ENCODE results near the gene MYO1F.
A peak's percentile ranks its signal among the peaks of the same experiment; 100 is the strongest.

The MYO1F gene

DNA sequence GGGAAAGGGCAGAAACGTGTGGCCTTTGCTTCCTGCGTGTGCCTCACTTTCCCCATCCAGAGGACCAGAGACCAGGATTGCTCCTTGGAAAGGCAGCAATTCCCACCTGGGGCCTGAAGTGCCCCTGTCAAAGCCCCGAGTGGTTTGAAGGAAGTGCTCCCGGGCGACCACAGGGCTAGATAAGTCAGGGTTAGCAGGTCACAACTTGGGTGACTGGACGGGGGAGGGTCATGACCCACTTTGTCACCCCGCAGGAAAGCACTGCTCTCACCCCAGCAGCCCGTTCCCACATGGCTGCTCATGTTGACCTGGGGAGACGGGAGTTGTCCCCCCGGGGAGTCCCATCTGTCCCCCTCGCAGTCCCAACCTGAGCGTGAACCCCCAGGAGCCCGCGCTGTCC is 75.3 kb downstream of the MYO1F start:
- no peak for DNase-seq (ENCODE audit: low read depth)

DNA sequence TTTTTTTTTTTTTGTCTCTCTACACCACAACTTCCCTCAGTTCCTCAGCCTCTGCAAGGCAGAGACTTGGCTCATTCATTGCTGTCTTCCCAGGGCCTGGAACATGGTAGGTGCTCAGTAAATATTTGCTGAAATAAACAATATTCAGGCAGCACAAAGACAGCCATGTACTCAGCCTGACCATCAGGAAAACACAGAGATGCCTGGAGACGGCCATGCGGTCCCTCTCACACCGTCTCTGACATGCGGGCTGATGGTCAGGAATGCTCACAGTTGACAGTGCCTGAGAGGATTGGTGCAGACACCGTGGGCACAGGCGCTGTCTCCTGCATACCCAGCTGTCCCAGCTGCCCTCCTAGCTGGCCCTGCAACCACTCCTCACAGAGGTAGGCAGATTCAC is 75.7 kb downstream of the MYO1F start:
- DNase-seq (ENCODE audit: low read depth): no peak
- Histone ChIP-seq H3K27me3 (replicated peaks; ENCODE audit: control insufficient read depth, insufficient read depth, low read length) (no peaks in the 10 kb centered on the region), H3K36me3 (ENCODE audit: control insufficient read depth, insufficient read depth, low read length, severe bottlenecking) (no peaks in the 10 kb centered on the region), H3K9ac (ENCODE audit: low read length) (peak overlapping the region; percentile 9), H3K4me1 (ENCODE audit: control insufficient read depth, insufficient read depth, low read length) (peaks cover 7% of the 10 kb centered on the region), H3K4me3 (ENCODE audit: low read length) (no peak overlapping the region), H3K9me3 (ENCODE audit: control insufficient read depth, low read length) (no peaks in the 10 kb centered on the region)

More for the DNA sequence above, 75.3 kb downstream of the MYO1F start:
- peaks cover 8% of the 10 kb centered on the region for H3K4me1 ChIP-seq (ENCODE audit: control insufficient read depth, insufficient read depth, low read length)
- no peak overlapping the region for H3K4me3 ChIP-seq (ENCODE audit: low read length)
- no peaks in the 10 kb centered on the region for H3K27me3 ChIP-seq (replicated peaks; ENCODE audit: control insufficient read depth, insufficient read depth, low read length)
- no peaks in the 10 kb centered on the region for H3K36me3 ChIP-seq (ENCODE audit: control insufficient read depth, insufficient read depth, low read length, severe bottlenecking)
- peak overlapping the region; percentile 9 for H3K9ac ChIP-seq (ENCODE audit: low read length)
- no peaks in the 10 kb centered on the region for H3K9me3 ChIP-seq (ENCODE audit: control insufficient read depth, low read length)

DNA sequence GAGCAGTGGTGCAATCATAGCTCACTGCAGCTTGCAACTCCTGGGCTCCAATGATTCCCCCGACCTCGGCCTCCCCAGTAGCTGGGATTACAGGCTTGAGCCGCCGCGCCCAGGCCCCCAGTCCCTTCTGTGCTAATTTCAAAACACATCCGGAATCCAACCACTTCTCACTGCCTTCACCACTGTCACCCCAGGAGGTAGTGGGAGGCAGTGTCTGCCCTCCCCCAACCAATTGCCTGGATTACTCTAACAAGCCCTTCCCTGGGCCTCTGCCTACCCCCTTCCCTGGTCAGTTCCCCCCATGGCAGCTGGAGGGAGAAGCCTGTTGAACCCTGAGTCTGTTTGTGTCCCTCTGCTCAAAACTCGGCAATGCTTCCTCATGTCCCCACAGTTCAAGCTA is 77.1 kb downstream of the MYO1F start:
- no peak for DNase-seq (ENCODE audit: low read depth)
- Histone ChIP-seq H3K4me3 (ENCODE audit: low read length) (no peak overlapping the region), H3K9ac (ENCODE audit: low read length) (peak overlapping the region; percentile 2), H3K36me3 (ENCODE audit: control insufficient read depth, insufficient read depth, low read length, severe bottlenecking) (no peaks in the 10 kb centered on the region), H3K9me3 (ENCODE audit: control insufficient read depth, low read length) (no peaks in the 10 kb centered on the region), H3K27me3 (replicated peaks; ENCODE audit: control insufficient read depth, insufficient read depth, low read length) (no peaks in the 10 kb centered on the region), H3K4me1 (ENCODE audit: control insufficient read depth, insufficient read depth, low read length) (peaks cover 3% of the 10 kb centered on the region)

DNA sequence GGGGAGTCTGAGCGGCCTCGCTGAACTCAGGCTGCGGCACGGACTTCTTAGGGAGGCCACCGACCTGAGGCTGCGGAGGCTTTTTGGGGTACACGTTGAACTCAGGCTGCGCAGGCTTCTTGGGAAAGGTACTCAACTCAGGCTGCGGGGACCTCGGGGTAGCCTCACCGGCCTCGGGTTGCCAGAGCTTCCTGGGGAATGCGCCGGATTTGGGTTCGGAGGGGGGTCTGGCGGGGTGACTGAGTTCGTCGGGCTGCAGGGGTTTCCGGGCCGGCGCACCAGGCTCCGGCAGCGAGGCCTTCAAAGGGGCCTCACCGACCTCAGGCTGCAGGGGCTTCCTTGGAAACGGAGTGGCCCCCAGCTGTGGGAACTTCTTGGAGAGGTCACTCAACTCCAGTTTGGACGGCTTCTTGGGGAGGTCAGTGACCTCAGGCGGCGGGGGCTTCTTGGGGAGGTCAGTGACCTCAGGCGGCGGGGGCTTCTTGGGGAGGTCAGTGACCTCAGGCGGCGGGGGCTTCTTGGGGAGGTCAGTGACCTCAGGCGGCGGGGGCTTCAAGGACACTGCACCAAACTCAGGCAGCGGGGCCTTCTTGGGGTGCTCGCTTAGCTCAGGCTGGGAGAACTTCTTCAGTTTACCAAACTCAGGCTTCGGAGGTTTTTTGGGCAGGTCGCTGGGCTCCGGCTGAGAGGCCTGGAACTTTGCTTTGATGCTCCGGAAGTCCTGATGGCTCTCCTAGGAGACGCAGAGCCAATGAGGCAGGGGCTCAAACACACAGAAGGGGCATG is 78.0 kb downstream of the MYO1F start:
- no peaks in the 10 kb centered on the region for H3K9me3 ChIP-seq (ENCODE audit: control insufficient read depth, low read length)
- no peaks in the 10 kb centered on the region for H3K36me3 ChIP-seq (ENCODE audit: control insufficient read depth, insufficient read depth, low read length, severe bottlenecking)
- no peak for DNase-seq (ENCODE audit: low read depth)
- H3K9ac ChIP-seq (ENCODE audit: low read length): no peak overlapping the region
- peaks cover 3% of the 10 kb centered on the region for H3K4me1 ChIP-seq (ENCODE audit: control insufficient read depth, insufficient read depth, low read length)
- no peak overlapping the region for H3K4me3 ChIP-seq (ENCODE audit: low read length)
- H3K27me3 ChIP-seq (replicated peaks; ENCODE audit: control insufficient read depth, insufficient read depth, low read length): no peaks in the 10 kb centered on the region

DNA sequence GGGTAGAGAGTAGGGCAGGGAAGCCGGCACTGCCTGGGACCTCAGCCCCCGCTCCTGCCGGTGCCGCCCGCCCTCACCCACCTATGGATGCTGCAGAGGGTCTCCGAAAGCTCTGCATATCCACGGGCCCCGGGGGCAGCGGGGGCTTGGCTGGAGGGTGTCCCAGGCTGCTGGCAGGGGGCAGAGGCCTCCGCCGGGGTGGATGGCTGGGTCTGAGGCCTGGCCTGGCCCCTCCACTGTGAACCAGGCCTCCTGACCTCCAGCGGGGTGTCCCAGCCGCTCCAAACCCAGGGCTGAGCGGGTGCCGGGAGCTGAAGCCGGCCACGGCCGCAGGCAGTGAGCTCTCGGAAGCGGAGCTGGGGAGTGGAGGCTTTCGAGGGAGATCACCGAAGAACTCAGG is 78.9 kb downstream of the MYO1F start:
- H3K4me3 ChIP-seq (ENCODE audit: low read length): no peak overlapping the region
- H3K9me3 ChIP-seq (ENCODE audit: control insufficient read depth, low read length): no peaks in the 10 kb centered on the region
- no peaks in the 10 kb centered on the region for H3K4me1 ChIP-seq (ENCODE audit: control insufficient read depth, insufficient read depth, low read length)
- H3K27me3 ChIP-seq (replicated peaks; ENCODE audit: control insufficient read depth, insufficient read depth, low read length): no peaks in the 10 kb centered on the region
- no peaks in the 10 kb centered on the region for H3K36me3 ChIP-seq (ENCODE audit: control insufficient read depth, insufficient read depth, low read length, severe bottlenecking)
- H3K9ac ChIP-seq (ENCODE audit: low read length): no peak overlapping the region
- DNase-seq (ENCODE audit: low read depth): no peak

DNA sequence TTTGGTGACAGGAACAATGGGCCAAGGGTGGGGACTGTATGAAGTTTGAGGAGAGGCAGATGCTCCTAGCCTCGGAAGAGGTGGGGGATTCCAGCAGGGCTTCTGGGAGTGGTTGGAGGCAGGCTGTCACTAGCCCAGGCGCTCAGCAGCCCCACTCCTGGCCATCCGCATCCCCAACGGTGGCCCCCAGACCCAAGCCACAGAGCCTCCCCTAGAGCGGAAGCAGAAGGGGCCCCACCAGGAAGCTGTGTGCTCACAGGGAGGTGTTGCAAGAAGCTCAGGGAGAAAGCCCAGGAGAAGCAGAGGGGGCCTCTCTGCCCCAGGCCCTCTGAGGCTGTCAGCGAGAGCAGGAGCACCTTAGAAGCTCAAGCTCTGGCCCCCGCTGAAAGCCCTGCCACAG is 83.1 kb downstream of the MYO1F start:
- DNase-seq (ENCODE audit: low read depth): no peak
- Histone ChIP-seq H3K9me3 (ENCODE audit: control insufficient read depth, low read length) (no peaks in the 10 kb centered on the region), H3K36me3 (ENCODE audit: control insufficient read depth, insufficient read depth, low read length, severe bottlenecking) (peaks cover 8% of the 10 kb centered on the region), H3K4me1 (ENCODE audit: control insufficient read depth, insufficient read depth, low read length) (no peaks in the 10 kb centered on the region), H3K27me3 (replicated peaks; ENCODE audit: control insufficient read depth, insufficient read depth, low read length) (no peaks in the 10 kb centered on the region), H3K9ac (ENCODE audit: low read length) (no peak overlapping the region), H3K4me3 (ENCODE audit: low read length) (no peak overlapping the region)

DNA sequence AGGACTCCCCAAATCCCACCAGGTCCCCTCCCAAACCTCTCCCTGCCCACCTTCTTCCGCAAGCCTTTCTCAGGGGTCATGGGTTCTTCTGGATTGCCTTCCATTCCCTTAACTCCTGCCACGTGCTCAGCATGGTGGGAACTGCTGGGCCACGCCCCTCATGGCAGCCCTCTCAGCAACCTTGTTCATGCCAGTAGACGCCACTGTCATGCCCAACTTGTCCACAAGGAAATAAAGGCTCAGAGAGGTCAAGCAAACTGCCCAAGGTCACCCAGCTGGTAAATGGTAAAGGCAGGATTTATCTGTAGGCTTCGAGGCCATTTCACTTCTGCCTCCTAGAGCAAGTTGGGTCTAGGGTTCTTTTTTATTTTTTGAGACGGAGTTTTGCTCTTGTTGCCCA is 85.7 kb downstream of the MYO1F start:
- no peaks in the 10 kb centered on the region for H3K27me3 ChIP-seq (replicated peaks; ENCODE audit: control insufficient read depth, insufficient read depth, low read length)
- H3K36me3 ChIP-seq (ENCODE audit: control insufficient read depth, insufficient read depth, low read length, severe bottlenecking): peaks cover 34% of the 10 kb centered on the region
- DNase-seq (ENCODE audit: low read depth): no peak
- no peak overlapping the region for H3K4me3 ChIP-seq (ENCODE audit: low read length)
- H3K9me3 ChIP-seq (ENCODE audit: control insufficient read depth, low read length): no peaks in the 10 kb centered on the region
- H3K9ac ChIP-seq (ENCODE audit: low read length): no peak overlapping the region
- no peaks in the 10 kb centered on the region for H3K4me1 ChIP-seq (ENCODE audit: control insufficient read depth, insufficient read depth, low read length)

DNA sequence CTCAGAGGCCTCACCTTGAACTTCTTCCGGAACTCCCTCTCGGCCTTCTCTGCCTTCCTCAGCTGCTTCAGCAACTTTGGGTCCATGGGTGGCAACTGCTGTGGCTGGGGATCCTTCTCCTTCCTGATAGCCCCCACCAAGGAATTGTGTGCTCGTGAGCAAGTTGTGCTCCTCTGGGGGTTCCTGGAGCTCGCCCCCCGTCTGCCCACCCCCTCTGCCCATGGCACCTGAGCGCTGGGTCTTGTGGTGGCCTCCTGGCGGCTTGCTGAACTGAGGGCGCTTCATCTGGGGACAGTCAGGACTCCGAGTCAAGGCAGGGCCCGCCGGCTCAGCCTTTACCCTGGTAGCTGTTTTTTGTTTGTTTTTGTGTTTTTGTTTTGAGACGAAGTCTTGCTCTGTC is 86.4 kb downstream of the MYO1F start:
- DNase-seq (ENCODE audit: low read depth): no peak
- H3K4me1 ChIP-seq (ENCODE audit: control insufficient read depth, insufficient read depth, low read length): no peaks in the 10 kb centered on the region
- no peak overlapping the region for H3K9ac ChIP-seq (ENCODE audit: low read length)
- H3K36me3 ChIP-seq (ENCODE audit: control insufficient read depth, insufficient read depth, low read length, severe bottlenecking): peaks cover 41% of the 10 kb centered on the region
- no peaks in the 10 kb centered on the region for H3K27me3 ChIP-seq (replicated peaks; ENCODE audit: control insufficient read depth, insufficient read depth, low read length)
- H3K4me3 ChIP-seq (ENCODE audit: low read length): no peak overlapping the region
- H3K9me3 ChIP-seq (ENCODE audit: control insufficient read depth, low read length): no peaks in the 10 kb centered on the region

DNA sequence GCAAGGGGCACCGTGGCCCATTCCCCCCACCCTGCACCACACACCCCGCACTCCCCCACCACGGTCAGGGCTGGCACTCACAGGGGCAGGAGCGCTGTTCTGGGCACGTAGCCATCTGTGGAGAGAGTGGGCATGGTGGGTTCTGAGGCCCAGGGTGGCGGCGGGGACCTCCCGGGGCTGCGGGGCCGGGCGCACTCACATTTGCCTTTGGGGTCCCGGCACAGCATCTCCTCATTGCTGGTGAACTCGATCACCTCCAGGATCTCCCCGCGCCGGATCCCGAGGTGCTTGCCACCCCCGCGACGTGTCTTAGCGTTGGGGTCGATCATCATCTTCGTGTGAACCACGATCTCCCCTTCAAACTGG is 86.9 kb downstream of the MYO1F start:
- H3K27me3 ChIP-seq (replicated peaks; ENCODE audit: control insufficient read depth, insufficient read depth, low read length): no peaks in the 10 kb centered on the region
- no peaks in the 10 kb centered on the region for H3K4me1 ChIP-seq (ENCODE audit: control insufficient read depth, insufficient read depth, low read length)
- no peak overlapping the region for H3K4me3 ChIP-seq (ENCODE audit: low read length)
- DNase-seq (ENCODE audit: low read depth): no peak
- no peaks in the 10 kb centered on the region for H3K9me3 ChIP-seq (ENCODE audit: control insufficient read depth, low read length)
- no peak overlapping the region for H3K9ac ChIP-seq (ENCODE audit: low read length)
- peaks cover 46% of the 10 kb centered on the region for H3K36me3 ChIP-seq (ENCODE audit: control insufficient read depth, insufficient read depth, low read length, severe bottlenecking)

DNA sequence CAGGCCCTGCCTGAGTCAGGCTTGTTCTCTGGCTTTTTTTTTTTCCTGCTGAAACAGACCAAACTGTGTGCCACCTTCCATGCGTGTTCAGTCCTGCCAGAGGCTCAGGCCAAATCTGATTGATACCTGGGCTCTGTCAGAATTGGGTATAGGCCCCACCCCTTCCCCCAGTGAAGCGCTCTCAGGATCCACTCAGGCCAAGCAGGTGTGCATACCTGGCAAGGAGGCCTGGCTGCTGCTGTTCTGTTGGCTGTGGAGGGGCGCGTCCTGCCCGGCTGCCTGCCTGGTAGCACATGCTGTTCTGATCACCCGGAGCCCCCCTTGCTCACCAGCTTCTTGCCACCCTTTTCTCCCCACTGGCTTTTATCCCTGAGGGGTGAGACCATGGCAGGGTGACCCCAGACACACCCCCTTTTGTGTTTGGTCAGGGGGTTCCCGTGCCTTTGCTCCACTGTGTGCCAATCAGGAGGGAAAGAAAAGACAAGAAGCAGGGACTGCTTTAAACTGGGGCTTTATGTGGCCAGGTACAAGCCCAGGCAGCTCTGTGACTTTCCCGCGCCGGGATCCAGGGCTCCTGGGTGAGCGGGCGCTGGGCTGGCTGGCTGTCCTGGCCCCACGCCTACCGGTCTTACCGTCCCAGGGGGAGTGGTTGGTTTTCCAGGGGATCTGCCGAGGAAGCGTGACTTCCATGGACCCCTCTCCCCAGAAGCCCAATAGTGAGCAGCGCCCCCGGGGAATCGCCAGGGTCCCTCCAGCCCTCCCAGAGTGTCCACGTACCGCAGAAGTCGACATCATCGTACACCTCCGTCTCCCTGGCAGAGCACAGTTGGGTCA is 87.5 kb downstream of the MYO1F start:
- peaks cover 52% of the 10 kb centered on the region for H3K36me3 ChIP-seq (ENCODE audit: control insufficient read depth, insufficient read depth, low read length, severe bottlenecking)
- no peak overlapping the region for H3K9ac ChIP-seq (ENCODE audit: low read length)
- no peaks in the 10 kb centered on the region for H3K27me3 ChIP-seq (replicated peaks; ENCODE audit: control insufficient read depth, insufficient read depth, low read length)
- H3K4me1 ChIP-seq (ENCODE audit: control insufficient read depth, insufficient read depth, low read length): no peaks in the 10 kb centered on the region
- DNase-seq (ENCODE audit: low read depth): no peak
- no peak overlapping the region for H3K4me3 ChIP-seq (ENCODE audit: low read length)
- no peaks in the 10 kb centered on the region for H3K9me3 ChIP-seq (ENCODE audit: control insufficient read depth, low read length)

DNA sequence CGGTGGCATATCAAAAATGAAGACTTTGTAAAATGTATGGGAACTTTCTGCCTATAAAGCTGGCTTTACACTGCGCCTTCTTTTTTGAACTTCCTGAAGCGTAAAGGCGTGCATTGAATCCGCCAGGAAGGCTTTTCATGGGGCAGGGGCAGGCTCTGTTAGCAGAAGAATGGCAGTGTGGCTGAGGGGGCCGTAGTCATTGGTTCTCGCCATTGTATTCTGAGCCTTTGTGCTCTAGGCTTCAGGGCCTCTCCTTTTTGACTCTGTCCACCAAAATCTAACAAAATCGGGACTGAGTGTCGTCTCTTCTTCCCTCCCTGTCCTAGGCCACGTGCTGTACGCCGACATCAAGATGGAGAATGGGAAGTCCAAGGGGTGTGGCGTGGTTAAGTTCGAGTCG is 88.9 kb downstream of the MYO1F start:
- Histone ChIP-seq H3K9ac (ENCODE audit: low read length) (no peak overlapping the region), H3K27me3 (replicated peaks; ENCODE audit: control insufficient read depth, insufficient read depth, low read length) (no peaks in the 10 kb centered on the region), H3K9me3 (ENCODE audit: control insufficient read depth, low read length) (no peaks in the 10 kb centered on the region), H3K36me3 (ENCODE audit: control insufficient read depth, insufficient read depth, low read length, severe bottlenecking) (peaks cover 60% of the 10 kb centered on the region), H3K4me3 (ENCODE audit: low read length) (no peak overlapping the region), H3K4me1 (ENCODE audit: control insufficient read depth, insufficient read depth, low read length) (peaks cover 4% of the 10 kb centered on the region)
- DNase-seq (ENCODE audit: low read depth): no peak
